HCT116 (cell line): ENCODE data around the gene CLIC6. TPM values are rescaled to one million over a fixed set of nuclear protein-coding genes. Genes with fewer than 3 reads are reported as not detected.

Source experiments
- ATAC-seq: fragments of 200-7000 bp; cut with Tn5 transposase; 2 replicates; pipeline ENCODE4 v1.9.1; 2020; ENCODE audit warnings: mild to moderate bottlenecking, moderate library complexity
- BruUV-seq: library from RNA; stranded (reverse); fragments of 400-500 nt; replicated peaks from 2 replicates; lab custom pipeline; 2021; lab: Mats Ljungman, UMichigan
- CTCF ChIA-PET: fragments of 300-600 bp; sonication (Branson Sonifier 250); formaldehyde crosslinking; loops from one replicate; lab custom pipeline; 2021; ENCODE audit warnings: antibody characterized with exemption; lab: Charles Lee
- POLR2A ChIA-PET: fragments of 300-600, 350-600 bp; sonication (Branson Sonifier 250); formaldehyde crosslinking; loops from one replicate; lab custom pipeline; 2021; ENCODE audit warnings: antibody characterized with exemption; lab: Charles Lee
- RAD21 ChIA-PET, 2 experiments: fragments of 300-600 bp; sonication (Branson Sonifier 250); formaldehyde crosslinking; loops; one replicate each; lab custom pipeline; 2023; ENCODE audit warnings: low total read pairs in 2 of 2; ENCODE audit not compliant: uncharacterized antibody in 2 of 2, unreplicated experiment in 2 of 2, low non-redundant PET in 1 of 2; lab: Charles Lee
- DNase-seq: peaks from one replicate; pipeline ENCODE4 v3.0.0-alpha.2; 2010; ENCODE audit warnings: low read depth, low spot score
- H2AFZ ChIP-seq: fragments of 200-600 bp; shearing (Covaris generic), sonication (generic); 2 replicates; pipeline ENCODE4 v1.6.1; 2017; ENCODE audit warnings: low read depth, mixed run types, mixed read lengths, antibody characterized with exemption, low read length; ENCODE audit not compliant: poor library complexity, severe bottlenecking
- H3K27ac ChIP-seq: 2 replicates; pipeline ENCODE4 v1.5.1; 2012; ENCODE audit warnings: low read depth, low read length
- H3K27me3 ChIP-seq: fragments of 200-600 bp; sonication (generic); 2 replicates; pipeline ENCODE4 v1.6.1; 2016; ENCODE audit warnings: mixed run types, low read length, mixed read lengths; ENCODE audit not compliant: insufficient read depth
- H3K36me3 ChIP-seq, 2 experiments: fragments of 200-500 bp in 1 of 2; fragments of 200-600 bp in 1 of 2; sonication (Bioruptor generic) in 1 of 2; sonication (generic) in 1 of 2; 2 replicates each; pipeline versions ENCODE4 v1.5.1 to v1.6.1; 2014 to 2016; ENCODE audit warnings: low read length in 2 of 2, inconsistent platforms in 1 of 2, mixed read lengths in 1 of 2, mixed run types in 1 of 2; ENCODE audit not compliant: insufficient read depth in 2 of 2, control insufficient read depth in 1 of 2
- H3K4me1 ChIP-seq, 2 experiments: fragments of 200-600 bp in 1 of 2; sonication (generic) in 1 of 2; 2 replicates each; pipeline versions ENCODE4 v1.5.1 to v1.6.1; 2012 to 2017; ENCODE audit warnings: low read length in 2 of 2, inconsistent platforms in 1 of 2, mild to moderate bottlenecking in 1 of 2, mixed read lengths in 1 of 2, mixed run types in 1 of 2, moderate library complexity in 1 of 2; ENCODE audit not compliant: insufficient read depth in 2 of 2, control insufficient read depth in 1 of 2
- H3K4me2 ChIP-seq: fragments of 200-600 bp; sonication (generic); 2 replicates; pipeline ENCODE4 v1.6.1; 2017; ENCODE audit warnings: mixed run types, low read length, mixed read lengths
- H3K4me3 ChIP-seq, 2 experiments: fragments of 200-600 bp in 1 of 2; sonication (generic) in 1 of 2; replicated peaks in 1 of 2; 2 replicates each; pipeline ENCODE4 v1.5.1; 2011 to 2016; ENCODE audit warnings: low read length in 2 of 2, control low read depth in 1 of 2, low read depth in 1 of 2, mild to moderate bottlenecking in 1 of 2, mixed read lengths in 1 of 2, mixed run types in 1 of 2
- H3K79me2 ChIP-seq: fragments of 200-600 bp; sonication (generic); 2 replicates; pipeline ENCODE4 v1.6.1; 2017; ENCODE audit warnings: mild to moderate bottlenecking, mixed run types, low read length, moderate library complexity, mixed read lengths; ENCODE audit not compliant: insufficient read depth
- H3K9ac ChIP-seq: fragments of 200-600 bp; sonication (generic); 2 replicates; pipeline ENCODE4 v1.6.1; 2016; ENCODE audit warnings: low read length, mixed read lengths
- H3K9me2 ChIP-seq: fragments of 200-600 bp; sonication (generic), shearing (Covaris generic); 2 replicates; pipeline ENCODE4 v1.6.1; 2017; ENCODE audit warnings: mixed run types, mild to moderate bottlenecking, moderate library complexity; ENCODE audit not compliant: insufficient read depth
- H3K9me3 ChIP-seq, 2 experiments: fragments of 200-500 bp in 1 of 2; fragments of 200-600 bp in 1 of 2; sonication (Bioruptor generic) in 1 of 2; sonication (generic) in 1 of 2; 2 replicates each; pipeline ENCODE4 v1.6.1; 2014 to 2017; ENCODE audit warnings: low read length in 2 of 2, mixed read lengths in 2 of 2, inconsistent platforms in 1 of 2, low read depth in 1 of 2, mild to moderate bottlenecking in 1 of 2, mixed run types in 1 of 2, moderate library complexity in 1 of 2; ENCODE audit not compliant: control insufficient read depth in 1 of 2, insufficient read depth in 1 of 2
- H4K20me1 ChIP-seq: fragments of 200-600 bp; sonication (generic), shearing (Covaris generic); 2 replicates; pipeline ENCODE4 v1.6.1; 2017; ENCODE audit warnings: mixed run types, mild to moderate bottlenecking, moderate library complexity; ENCODE audit not compliant: insufficient read depth
- ATF3 ChIP-seq: IDR thresholded peaks from 2 replicates; pipeline ENCODE4 v1.6.1; 2012
- CTCF ChIP-seq, 3 experiments: fragments of 200-600 bp in 1 of 3; sonication (generic) in 1 of 3; IDR thresholded peaks in 2 of 3; conservative IDR thresholded peaks in 1 of 3; 2 replicates each; pipeline ENCODE4 v1.5.1; 2012 to 2017; ENCODE audit warnings: low read depth in 2 of 3, low read length in 2 of 3, antibody characterized with exemption in 1 of 3, borderline replicate concordance in 1 of 3, control low read depth in 1 of 3, mild to moderate bottlenecking in 1 of 3, mixed read lengths in 1 of 3, mixed run types in 1 of 3, moderate library complexity in 1 of 3; ENCODE audit not compliant: insufficient read depth in 1 of 3
- FOSL1 ChIP-seq: IDR thresholded peaks from 2 replicates; pipeline ENCODE4 v1.6.1; 2012; ENCODE audit warnings: low read depth
- JUND ChIP-seq: IDR thresholded peaks from 2 replicates; pipeline ENCODE4 v1.6.1; 2012
- MAX ChIP-seq: IDR thresholded peaks from 2 replicates; pipeline ENCODE4 v1.6.1; 2012
- POLR2AphosphoS5 ChIP-seq: IDR thresholded peaks from 2 replicates; pipeline ENCODE4 v1.6.1; 2011; ENCODE audit warnings: mild to moderate bottlenecking, low read depth, low read length, moderate library complexity
- RAD21 ChIP-seq: IDR thresholded peaks from 2 replicates; pipeline ENCODE4 v1.6.1; 2012; ENCODE audit warnings: low read depth, mild to moderate bottlenecking
- SP1 ChIP-seq: IDR thresholded peaks from 2 replicates; pipeline ENCODE4 v1.6.1; 2012; ENCODE audit warnings: low read depth
- YY1 ChIP-seq: IDR thresholded peaks from 2 replicates; pipeline ENCODE4 v1.6.1; 2011; ENCODE audit warnings: low read length, low read depth, moderate library complexity, mild to moderate bottlenecking; ENCODE audit not compliant: insufficient replicate concordance; ENCODE audit errors: extremely low read depth
- ZBTB33 ChIP-seq: IDR thresholded peaks from 2 replicates; pipeline ENCODE4 v1.6.1; 2011; ENCODE audit warnings: mild to moderate bottlenecking, low read length, moderate library complexity; ENCODE audit not compliant: insufficient replicate concordance; ENCODE audit errors: extremely low read depth
- ZNF274 ChIP-seq: fragments of 200-500 bp; sonication (Bioruptor generic); IDR thresholded peaks from 2 replicates; pipeline ENCODE4 v1.6.1; 2014; ENCODE audit warnings: mild to moderate bottlenecking, low read depth, low read length, inconsistent platforms
- intact Hi-C: fragments of 100-400 bp; cut with micrococcal nuclease; formaldehyde crosslinking; loops from 2 replicates; pipeline ENCODE4 v1.10.0; 2022
- total RNA-seq: library from RNA; stranded (reverse); gene quantifications from one replicate; pipeline ENCODE4 v1.2.1, GENCODE V29; 2021; ENCODE audit not compliant: unreplicated experiment

Gene CLIC6
- total RNA-seq, 1 experiment from 2014 or later = 0.05 TPM

- TF ChIP-seq POLR2AphosphoS5 (no peak), ZNF274 (no peak), JUND (no peak), YY1 (no peak), CTCF (IDR thresholded peaks at IDR 0.05 in 2 of 3, conservative IDR thresholded peaks at IDR 0.05 in 1 of 3; ENCODE audit: borderline replicate concordance in 1 of 3, insufficient read depth in 1 of 3, low read depth in 2 of 3, low read length in 2 of 3) (no peak), ZBTB33 (no peak), SP1 (no peak), FOSL1 (no peak), RAD21 (no peak), MAX (no peak), ATF3 (no peak)
- no TSS peak for BruUV-seq
- Histone ChIP-seq H3K9ac (no peak overlapping the region), H4K20me1 (no peaks in the 10 kb centered on the region), H3K9me2 (no peaks in the 10 kb centered on the region), H3K36me3 (no peaks in the 10 kb centered on the region), H3K4me1 (no peaks in the 10 kb centered on the region), H3K4me3 (no peak overlapping the region), H3K27me3 (peaks cover 6% of the 10 kb centered on the region; the same call in 1 of the 2 replicates), H3K9me3 (no peaks in the 10 kb centered on the region), H3K4me2 (no peak overlapping the region), H2AFZ (no peak overlapping the region), H3K27ac (no peak overlapping the region), H3K79me2 (no peaks in the 10 kb centered on the region)
- ChIA-PET CTCF (no interaction called here), POLR2A (no interaction called here), RAD21 (no interaction called here)
- intact Hi-C loops = no loop called here
- no peak for DNase-seq
- ATAC-seq = no peak
These were observed 21.2 kb upstream of the CLIC6 start for GRCh38 chr21:34647555-34647954.
